RWPE2 (cell line): ENCODE results near the gene CNTN1.
A peak's percentile ranks its signal among the peaks of the same experiment; 100 is the strongest.

ENCODE experiments used
- ATAC-seq: fragments of 200-7000 bp; cut with Tn5 transposase; 3 replicates; pipeline ENCODE4 v1.9.1; 2021; ENCODE audit warnings: low read depth
- DNase-seq: peaks from one replicate; pipeline ENCODE4 v3.0.0-alpha.2; 2020; ENCODE audit warnings: low spot score
- H3K27ac ChIP-seq: fragments of 450-650 bp; 2 replicates; pipeline ENCODE4 v1.5.1; 2017; ENCODE audit warnings: mild to moderate bottlenecking; ENCODE audit not compliant: poor library complexity, severe bottlenecking
- H3K27me3 ChIP-seq: fragments of 250-450 bp; sonication (Bioruptor Pico); 2 replicates; pipeline ENCODE4 v1.5.1; 2021; ENCODE audit warnings: mild to moderate bottlenecking, moderate library complexity; ENCODE audit not compliant: insufficient read depth, poor library complexity, severe bottlenecking
- H3K36me3 ChIP-seq: fragments of 250-450 bp; sonication (Bioruptor Pico); 2 replicates; pipeline ENCODE4 v1.5.1; 2020; ENCODE audit warnings: low read depth, mild to moderate bottlenecking, moderate library complexity
- H3K4me1 ChIP-seq: fragments of 250-450 bp; sonication (Bioruptor Pico); 2 replicates; pipeline ENCODE4 v1.5.1; 2021; ENCODE audit warnings: mild to moderate bottlenecking, moderate library complexity; ENCODE audit not compliant: insufficient read depth, poor library complexity, severe bottlenecking
- H3K4me3 ChIP-seq: fragments of 250-450 bp; sonication (Bioruptor Pico); 2 replicates; pipeline ENCODE4 v1.5.1; 2021; ENCODE audit warnings: mild to moderate bottlenecking, moderate library complexity; ENCODE audit not compliant: severe bottlenecking
- H3K9me3 ChIP-seq: fragments of 250-450 bp; sonication (Bioruptor Pico); 2 replicates; pipeline ENCODE4 v1.5.1; 2021; ENCODE audit warnings: mild to moderate bottlenecking, moderate library complexity; ENCODE audit not compliant: severe bottlenecking
- TF ChIP-seq, protein P1 (sequence below): fragments of 450-650 bp; IDR thresholded peaks from one replicate; pipeline ENCODE4 v1.5.1; 2017; ENCODE audit warnings: mild to moderate bottlenecking, moderate library complexity; ENCODE audit not compliant: poor library complexity, severe bottlenecking

The CNTN1 gene

DNA sequence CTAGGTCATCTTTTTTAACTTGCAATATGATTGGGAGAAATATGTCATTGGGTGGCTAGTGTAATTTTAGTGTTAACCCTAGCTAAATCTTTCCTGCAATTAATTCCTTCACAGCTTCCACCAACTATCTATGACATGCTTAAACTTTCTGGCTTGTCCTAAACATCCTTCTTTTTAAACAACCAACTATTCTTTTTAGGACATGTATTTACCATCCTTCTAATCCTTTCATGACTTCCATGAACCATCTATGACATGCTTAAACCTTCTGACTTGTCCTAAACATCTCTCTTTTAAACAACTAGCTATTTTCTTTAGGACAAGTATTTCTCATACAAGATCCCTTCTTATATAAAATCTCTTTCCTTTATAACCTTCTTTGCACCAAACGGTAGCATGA is 316.2 kb downstream of the CNTN1 start:
- Histone ChIP-seq H3K27ac (no peak overlapping the region), H3K36me3 (no peaks in the 10 kb centered on the region), H3K27me3 (no peaks in the 10 kb centered on the region), H3K9me3 (peaks cover 4% of the 10 kb centered on the region), H3K4me1 (no peaks in the 10 kb centered on the region), H3K4me3 (no peak overlapping the region)
- TF ChIP-seq, protein P1, sequence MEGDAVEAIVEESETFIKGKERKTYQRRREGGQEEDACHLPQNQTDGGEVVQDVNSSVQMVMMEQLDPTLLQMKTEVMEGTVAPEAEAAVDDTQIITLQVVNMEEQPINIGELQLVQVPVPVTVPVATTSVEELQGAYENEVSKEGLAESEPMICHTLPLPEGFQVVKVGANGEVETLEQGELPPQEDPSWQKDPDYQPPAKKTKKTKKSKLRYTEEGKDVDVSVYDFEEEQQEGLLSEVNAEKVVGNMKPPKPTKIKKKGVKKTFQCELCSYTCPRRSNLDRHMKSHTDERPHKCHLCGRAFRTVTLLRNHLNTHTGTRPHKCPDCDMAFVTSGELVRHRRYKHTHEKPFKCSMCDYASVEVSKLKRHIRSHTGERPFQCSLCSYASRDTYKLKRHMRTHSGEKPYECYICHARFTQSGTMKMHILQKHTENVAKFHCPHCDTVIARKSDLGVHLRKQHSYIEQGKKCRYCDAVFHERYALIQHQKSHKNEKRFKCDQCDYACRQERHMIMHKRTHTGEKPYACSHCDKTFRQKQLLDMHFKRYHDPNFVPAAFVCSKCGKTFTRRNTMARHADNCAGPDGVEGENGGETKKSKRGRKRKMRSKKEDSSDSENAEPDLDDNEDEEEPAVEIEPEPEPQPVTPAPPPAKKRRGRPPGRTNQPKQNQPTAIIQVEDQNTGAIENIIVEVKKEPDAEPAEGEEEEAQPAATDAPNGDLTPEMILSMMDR = no peak
- DNase-seq = no peak
- no peak for ATAC-seq

DNA sequence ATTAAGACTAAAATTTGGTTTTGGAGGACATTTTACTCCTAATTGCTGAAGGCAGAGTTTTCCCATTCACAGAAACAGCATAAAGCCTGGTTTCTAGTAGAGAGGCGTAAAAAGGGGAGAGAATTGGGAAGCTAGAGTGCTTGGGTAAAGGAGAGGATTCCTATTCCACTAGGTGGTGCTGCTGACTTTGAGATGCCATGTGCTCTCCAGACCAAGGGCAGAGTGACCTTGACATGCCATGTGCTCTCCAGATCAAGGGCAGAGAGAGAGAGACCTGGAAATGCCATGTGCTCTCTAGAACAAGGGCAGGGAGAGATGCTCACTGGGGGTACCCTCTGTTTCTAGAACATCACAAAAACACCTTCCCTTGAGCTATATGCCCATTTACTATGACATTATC is 319.7 kb downstream of the CNTN1 start:
- no peak for ATAC-seq
- no peaks in the 10 kb centered on the region for H3K27me3 ChIP-seq
- no peak for DNase-seq
- no peaks in the 10 kb centered on the region for H3K36me3 ChIP-seq
- no peak overlapping the region for H3K27ac ChIP-seq
- TF ChIP-seq, protein P1 = no peak
- H3K9me3 ChIP-seq = peaks cover 2% of the 10 kb centered on the region
- no peak overlapping the region for H3K4me3 ChIP-seq
- H3K4me1 ChIP-seq = peaks cover 5% of the 10 kb centered on the region

DNA sequence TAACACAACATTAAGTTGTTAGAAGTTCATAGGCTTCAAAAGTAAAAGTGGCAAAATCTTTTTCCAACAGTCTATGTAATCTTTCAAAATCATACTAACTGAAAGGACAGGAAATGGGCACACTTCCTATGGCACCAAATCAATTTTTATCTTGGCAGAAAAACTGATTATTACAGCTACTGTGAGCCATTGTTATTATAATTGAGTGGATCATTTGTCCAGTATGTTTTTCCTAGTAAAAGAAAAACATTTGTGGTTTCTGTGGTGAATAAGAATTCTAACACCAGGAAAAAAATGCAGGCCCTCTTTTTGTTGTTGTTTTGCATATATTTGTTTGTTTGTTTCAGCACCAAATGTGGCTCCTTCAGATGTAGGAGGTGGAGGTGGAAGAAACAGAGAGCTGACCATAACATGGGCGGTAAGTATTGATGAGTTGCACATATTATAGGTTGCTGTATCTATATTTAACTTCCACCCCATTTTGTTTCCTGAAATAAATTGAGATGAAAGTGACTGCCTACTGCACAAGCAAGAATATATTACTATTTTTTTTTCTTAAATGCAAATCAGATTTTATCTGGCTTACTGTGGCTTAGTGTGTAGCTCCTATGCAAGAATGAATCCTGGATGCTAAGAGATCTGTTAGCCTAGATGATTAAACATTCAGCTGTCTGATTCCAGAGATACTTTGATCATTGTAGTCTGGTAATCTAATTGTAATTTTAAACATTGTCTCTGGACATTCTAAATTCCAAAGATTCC is 321.8 kb downstream of the CNTN1 start:
- no peak for DNase-seq
- TF ChIP-seq, protein P1 = no peak
- peaks cover 2% of the 10 kb centered on the region for H3K9me3 ChIP-seq
- H3K4me3 ChIP-seq = no peak overlapping the region
- peak; percentile 40 for ATAC-seq
- peaks cover 5% of the 10 kb centered on the region for H3K4me1 ChIP-seq
- H3K36me3 ChIP-seq = no peaks in the 10 kb centered on the region
- H3K27ac ChIP-seq = peak overlapping the region; percentile 27
- no peaks in the 10 kb centered on the region for H3K27me3 ChIP-seq

DNA sequence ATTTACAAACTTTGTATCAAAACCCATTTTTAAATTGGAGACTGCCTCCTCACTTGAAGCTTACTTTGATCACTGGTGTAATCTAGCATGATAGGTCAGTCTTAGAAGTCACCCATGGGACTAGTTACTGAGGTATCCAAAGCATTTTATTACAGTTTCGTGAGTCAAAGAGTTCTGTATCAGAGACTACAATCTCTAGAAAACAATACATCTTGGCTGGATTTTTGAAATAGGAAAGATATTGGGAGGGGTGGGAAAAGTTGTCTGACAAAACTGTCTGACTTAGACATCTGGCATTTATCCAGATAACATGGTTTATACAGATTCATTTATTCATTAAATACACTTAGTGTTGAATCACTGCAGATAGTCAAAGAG is 322.4 kb downstream of the CNTN1 start:
- Histone ChIP-seq H3K27ac (peak overlapping the region; percentile 27), H3K4me1 (peaks cover 5% of the 10 kb centered on the region), H3K4me3 (no peak overlapping the region), H3K36me3 (no peaks in the 10 kb centered on the region), H3K27me3 (no peaks in the 10 kb centered on the region), H3K9me3 (peaks cover 2% of the 10 kb centered on the region)
- TF ChIP-seq, protein P1 = no peak
- DNase-seq (no peak), ATAC-seq (peak; percentile 84)

DNA sequence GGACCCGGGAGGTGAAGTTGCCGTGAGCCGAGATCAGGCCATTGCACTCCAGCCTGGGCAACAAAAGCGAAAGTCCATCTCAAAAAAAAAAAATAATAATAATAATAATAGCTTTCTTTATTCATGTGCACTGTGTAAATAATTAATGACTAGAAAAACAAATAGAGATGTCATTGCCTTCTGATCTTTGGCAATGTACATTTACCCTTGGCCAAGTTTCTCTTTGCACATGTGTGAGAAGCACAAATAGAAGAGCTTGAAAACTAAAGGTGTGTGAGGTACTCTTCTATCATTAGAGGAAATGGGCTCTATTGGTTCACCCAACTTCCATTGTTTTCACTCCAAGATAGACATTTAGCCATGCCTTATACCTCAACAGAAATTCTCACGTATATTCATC is 325.8 kb downstream of the CNTN1 start:
- no peaks in the 10 kb centered on the region for H3K27me3 ChIP-seq
- no peaks in the 10 kb centered on the region for H3K9me3 ChIP-seq
- no peaks in the 10 kb centered on the region for H3K36me3 ChIP-seq
- peaks cover 5% of the 10 kb centered on the region for H3K4me1 ChIP-seq
- TF ChIP-seq, protein P1 = no peak
- no peak for ATAC-seq
- no peak overlapping the region for H3K4me3 ChIP-seq
- DNase-seq = no peak
- H3K27ac ChIP-seq = no peak overlapping the region
